Heart right ventricle (tissue), 16 donors: ENCODE data around the gene IMPA2. TPM values are rescaled to one million over a fixed set of nuclear protein-coding genes. Genes with fewer than 3 reads are reported as not detected.

Experiments used
- ATAC-seq, 8 donors: fragments of 200-7000 bp; cut with Tn5 transposase; one replicate each; pipeline ENCODE4 v1.9.1; 2020; ENCODE audit warnings: mild to moderate bottlenecking in 8 of 8, moderate library complexity in 8 of 8, moderate number of reproducible peaks in 1 of 8
- DNase-seq, 2 donors: peaks; one replicate each; pipeline ENCODE4 v3.0.0-alpha.2; 2020
- H3K27ac ChIP-seq, 10 donors: fragments of 200-600 bp; sonication (generic) in 2 of 10; one replicate each; pipeline versions ENCODE4 v1.5.0 to v1.8.0; 2020 to 2022; ENCODE audit warnings: mild to moderate bottlenecking in 3 of 10
- H3K27me3 ChIP-seq, 7 donors: fragments of 200-600 bp; one replicate each; pipeline ENCODE4 v1.8.0; 2021 to 2022; ENCODE audit warnings: mild to moderate bottlenecking in 2 of 7
- H3K36me3 ChIP-seq, 9 donors: fragments of 200-600 bp; sonication (generic) in 1 of 9; one replicate each; pipeline versions ENCODE4 v1.5.0 to v1.8.0; 2020 to 2022; ENCODE audit warnings: mild to moderate bottlenecking in 2 of 9
- H3K4me1 ChIP-seq, 9 donors: fragments of 200-600 bp; sonication (generic) in 1 of 9; one replicate each; pipeline versions ENCODE4 v1.5.0 to v1.8.0; 2020 to 2022; ENCODE audit warnings: mild to moderate bottlenecking in 4 of 9
- H3K4me3 ChIP-seq, 10 donors: fragments of 200-600 bp; sonication (generic) in 2 of 10; one replicate each; pipeline versions ENCODE4 v1.5.0 to v1.8.0; 2020 to 2022; ENCODE audit warnings: mild to moderate bottlenecking in 7 of 10, moderate library complexity in 2 of 10
- H3K9me3 ChIP-seq, 11 donors: fragments of 200-600 bp in 10 of 11; sonication (generic) in 2 of 11; one replicate each; pipeline versions ENCODE4 v1.5.0 to v1.8.0; 2013 to 2022; ENCODE audit warnings: mild to moderate bottlenecking in 2 of 11, control low read depth in 1 of 11, moderate library complexity in 1 of 11
- WGBS, 2 donors: extraction: QIAGEN DNeasy Blood & Tissue Kit; methylation state at CpG; one replicate each; pipeline ENCODE4 v1.1.7; 2013; ENCODE audit warnings: inconsistent platforms in 1 of 2; 5-methylcytosine and 5-hydroxymethylcytosine counted together
- intact Hi-C, 10 donors: fragments of 100-400 bp; cut with DNase I; formaldehyde crosslinking; loops; one replicate each; pipeline versions ENCODE4 v1.11.1 to v1.14.2; 2022
- polyA plus RNA-seq, 2 donors: library from polyadenylated mRNA; stranded (reverse); fragments of 200-250 nt; gene quantifications; one replicate each; pipeline ENCODE4 v1.2.3, GENCODE V29; 2013
- total RNA-seq, 10 donors: library from RNA; stranded (reverse); fragmentation: NEBNext Ultra II Directional in 3 of 10; extraction: Animal tissue kit (Norgen Biotek cat#: 25700) in 3 of 10; gene quantifications; one replicate each; pipeline versions ENCODE4 v1.2.1 to v1.2.4, GENCODE V29; 2021 to 2023
- TF ChIP-seq, protein P1 (sequence below), 9 donors: fragments of 200-600 bp; sonication (generic) in 2 of 9; IDR thresholded peaks; one replicate each; pipeline versions ENCODE4 v1.5.0 to v1.8.0; 2021 to 2022; ENCODE audit warnings: antibody characterized with exemption in 9 of 9, mild to moderate bottlenecking in 5 of 9, moderate library complexity in 1 of 9
- donor health status: Arrhythmogenic right ventricular cardiomyopathy.
- donor health status: ischemic (EF 13 %, LVEDD 7.1; RV severe dilation, severe dysfunction).
- donor health status: healthy with polysubstance abuse.
- donor health status: DM: no; HTN: yes; CAD: no.
- donor health status: DM: no; HTN: no; CAD: no.
- donor health status: ischemic (EF 25% LVEDD 6.9; RV normal size, moderate dysfunction).
- donor health status: ischemic (EF 25% LVEDD 5.7; RV mildly dilated, moderate dysfunction).
- donor health status: healthy.
- donor health status: DM: yes; HTN: yes; CAD: no.
- donor health status: Ischemic cardiomyopathy.
- donor health status: ischemic (EF 35%, LVEDD 5.7; RV mildly dilated, moderate dysfunction).
- donor health status: nonischemic (EF 11% LVEDD 7.7; RV severe dilation, severe dysfunction).
- donor health status: DM: yes; HTN: yes; CAD: no.
- donor health status: PGD.
- donor health status: ischemic (EF 29% LVEDD 5.4; RV normal size, mild dysfunction).
- donor health status: nonischemic (EF 23%, LVEDD 6.1; RV moderate dilation, normal function).

Gene IMPA2
- total and polyA plus RNA-seq, 12 donors = 17.6 to 79.6 (median 32.2) TPM

DNA sequence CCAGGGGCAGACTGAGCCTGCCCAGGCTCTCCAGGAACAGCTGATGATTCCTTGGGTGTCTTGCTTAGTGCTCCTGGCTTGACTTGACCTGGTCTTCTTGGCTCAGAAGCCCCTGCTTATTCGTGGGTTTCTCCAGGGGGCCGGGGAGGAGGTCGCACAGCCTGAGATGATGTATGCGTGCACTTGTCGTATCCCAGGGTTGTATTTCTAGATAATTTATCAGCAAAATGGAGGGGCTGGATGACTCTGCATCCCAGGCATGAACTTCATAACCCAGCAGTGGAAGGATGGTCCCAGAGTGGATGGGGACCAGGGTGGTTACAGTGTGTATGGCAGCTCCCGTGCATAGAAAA lies 25.2 kb downstream of the IMPA2 start:
- intact Hi-C loops = no loop called here
- DNase-seq (no peak), ATAC-seq (no peak)
- 95 to 98% methylated on average over 6 of the region's 6 CpGs for WGBS, 2 donors
- TF ChIP-seq, protein P1, sequence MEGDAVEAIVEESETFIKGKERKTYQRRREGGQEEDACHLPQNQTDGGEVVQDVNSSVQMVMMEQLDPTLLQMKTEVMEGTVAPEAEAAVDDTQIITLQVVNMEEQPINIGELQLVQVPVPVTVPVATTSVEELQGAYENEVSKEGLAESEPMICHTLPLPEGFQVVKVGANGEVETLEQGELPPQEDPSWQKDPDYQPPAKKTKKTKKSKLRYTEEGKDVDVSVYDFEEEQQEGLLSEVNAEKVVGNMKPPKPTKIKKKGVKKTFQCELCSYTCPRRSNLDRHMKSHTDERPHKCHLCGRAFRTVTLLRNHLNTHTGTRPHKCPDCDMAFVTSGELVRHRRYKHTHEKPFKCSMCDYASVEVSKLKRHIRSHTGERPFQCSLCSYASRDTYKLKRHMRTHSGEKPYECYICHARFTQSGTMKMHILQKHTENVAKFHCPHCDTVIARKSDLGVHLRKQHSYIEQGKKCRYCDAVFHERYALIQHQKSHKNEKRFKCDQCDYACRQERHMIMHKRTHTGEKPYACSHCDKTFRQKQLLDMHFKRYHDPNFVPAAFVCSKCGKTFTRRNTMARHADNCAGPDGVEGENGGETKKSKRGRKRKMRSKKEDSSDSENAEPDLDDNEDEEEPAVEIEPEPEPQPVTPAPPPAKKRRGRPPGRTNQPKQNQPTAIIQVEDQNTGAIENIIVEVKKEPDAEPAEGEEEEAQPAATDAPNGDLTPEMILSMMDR (IDR thresholded peaks at IDR 0.05) = no peak
- Histone ChIP-seq H3K4me1 (peaks cover 0 to 19% (median 0%) of the 10 kb centered on the region in 9 donors), H3K27me3 (no peaks in the 10 kb centered on the region), H3K27ac (no peak overlapping the region), H3K36me3 (peaks cover 0 to 72% (median 0%) of the 10 kb centered on the region in 9 donors), H3K4me3 (no peak overlapping the region), H3K9me3 (no peaks in the 10 kb centered on the region)

DNA sequence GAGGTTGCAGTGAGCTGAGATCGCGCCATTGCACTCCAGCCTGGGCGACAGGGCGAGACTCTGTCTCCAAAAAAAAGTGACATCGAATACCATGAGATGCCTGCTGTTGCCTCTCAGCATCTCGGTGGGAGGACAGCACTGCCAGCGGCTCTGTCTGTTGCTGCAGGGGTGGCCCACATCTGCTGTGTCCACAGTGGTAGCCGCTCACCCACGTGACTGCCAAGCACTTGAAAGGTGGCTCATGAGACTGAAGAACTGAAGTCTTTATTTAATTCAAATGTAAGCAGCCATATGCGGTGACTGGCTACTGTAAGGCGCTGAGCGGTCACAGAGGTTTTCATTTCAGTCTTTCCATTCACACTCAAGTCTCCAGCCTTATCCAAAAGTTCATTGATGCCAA lies 25.8 kb downstream of the IMPA2 start:
- Histone ChIP-seq H3K36me3 (peaks cover 0 to 73% (median 0%) of the 10 kb centered on the region in 9 donors), H3K4me3 (no peak overlapping the region), H3K27ac (no peak overlapping the region), H3K27me3 (no peaks in the 10 kb centered on the region), H3K9me3 (no peaks in the 10 kb centered on the region), H3K4me1 (peaks cover 0 to 21% (median 0%) of the 10 kb centered on the region in 9 donors)
- TF ChIP-seq, protein P1 (IDR thresholded peaks at IDR 0.05) = no peak
- ATAC-seq (no peak), DNase-seq (no peak)
- 91 to 96% methylated on average over 12 of the region's 12 CpGs for WGBS, 2 donors
- intact Hi-C loops = no loop called here

DNA sequence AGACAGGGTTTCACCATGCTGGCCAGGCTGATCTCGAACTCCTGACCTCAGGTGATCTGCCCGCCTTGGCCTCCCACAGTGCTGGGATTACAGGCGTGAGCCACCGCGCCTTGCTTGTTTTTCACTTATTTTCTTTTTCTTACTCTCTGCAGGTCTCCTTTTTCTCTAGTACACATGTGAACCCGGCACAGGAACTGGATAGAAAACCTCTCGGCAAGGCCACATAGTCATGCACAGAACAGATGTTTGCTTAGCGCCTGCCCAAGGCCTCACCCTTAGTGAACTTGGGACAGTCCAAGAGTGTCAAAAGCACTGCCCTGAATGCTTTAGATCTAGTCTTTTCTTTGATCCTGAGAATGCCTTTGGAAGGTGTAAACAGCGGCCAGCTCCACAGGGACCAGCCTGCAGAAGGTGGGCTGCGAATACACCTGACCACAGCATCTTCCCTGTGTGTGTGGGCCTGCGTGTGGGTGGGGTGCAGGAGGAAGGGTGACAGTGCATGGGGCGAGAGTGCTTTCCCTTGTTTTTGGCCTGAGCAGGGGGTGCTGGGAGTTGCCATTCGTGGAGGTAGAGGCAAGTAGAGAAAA lies 27.0 kb downstream of the IMPA2 start:
- H3K36me3 ChIP-seq = peaks cover 0 to 80% (median 0%) of the 10 kb centered on the region in 9 donors
- H3K9me3 ChIP-seq = no peaks in the 10 kb centered on the region
- intact Hi-C loops = no loop called here
- H3K4me1 ChIP-seq = peaks cover 0 to 20% (median 4%) of the 10 kb centered on the region in 9 donors
- H3K27me3 ChIP-seq = no peaks in the 10 kb centered on the region
- H3K27ac ChIP-seq = no peak overlapping the region
- no peak for ATAC-seq
- H3K4me3 ChIP-seq = no peak overlapping the region
- DNase-seq = no peak
- WGBS, 2 donors = 92 to 96% methylated on average over 13 of the region's 13 CpGs
- TF ChIP-seq, protein P1 (IDR thresholded peaks at IDR 0.05) = no peak

GRCh38 chr18:12008842-12009580 lies 27.7 kb downstream of the IMPA2 start:
- Histone ChIP-seq H3K4me1 (peaks cover 0 to 19% (median 6%) of the 10 kb centered on the region in 9 donors), H3K4me3 (no peak overlapping the region), H3K27me3 (no peaks in the 10 kb centered on the region), H3K36me3 (peaks cover 0 to 88% (median 0%) of the 10 kb centered on the region in 9 donors), H3K9me3 (no peaks in the 10 kb centered on the region), H3K27ac (peak overlapping the region in 4 of 10 donors; percentile 5 to 77 (median 57))
- TF ChIP-seq, protein P1 (IDR thresholded peaks at IDR 0.05) = no peak
- WGBS, 2 donors = 69 to 72% methylated on average over 6 of the region's 6 CpGs
- DNase-seq = no peak
- intact Hi-C loops = no loop called here
- ATAC-seq = no peak
